ENCODE results near the gene AP4M1.
A peak's percentile ranks its signal among the peaks of the same experiment; 100 is the strongest.

Gene AP4M1, protein sequence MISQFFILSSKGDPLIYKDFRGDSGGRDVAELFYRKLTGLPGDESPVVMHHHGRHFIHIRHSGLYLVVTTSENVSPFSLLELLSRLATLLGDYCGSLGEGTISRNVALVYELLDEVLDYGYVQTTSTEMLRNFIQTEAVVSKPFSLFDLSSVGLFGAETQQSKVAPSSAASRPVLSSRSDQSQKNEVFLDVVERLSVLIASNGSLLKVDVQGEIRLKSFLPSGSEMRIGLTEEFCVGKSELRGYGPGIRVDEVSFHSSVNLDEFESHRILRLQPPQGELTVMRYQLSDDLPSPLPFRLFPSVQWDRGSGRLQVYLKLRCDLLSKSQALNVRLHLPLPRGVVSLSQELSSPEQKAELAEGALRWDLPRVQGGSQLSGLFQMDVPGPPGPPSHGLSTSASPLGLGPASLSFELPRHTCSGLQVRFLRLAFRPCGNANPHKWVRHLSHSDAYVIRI

DNA sequence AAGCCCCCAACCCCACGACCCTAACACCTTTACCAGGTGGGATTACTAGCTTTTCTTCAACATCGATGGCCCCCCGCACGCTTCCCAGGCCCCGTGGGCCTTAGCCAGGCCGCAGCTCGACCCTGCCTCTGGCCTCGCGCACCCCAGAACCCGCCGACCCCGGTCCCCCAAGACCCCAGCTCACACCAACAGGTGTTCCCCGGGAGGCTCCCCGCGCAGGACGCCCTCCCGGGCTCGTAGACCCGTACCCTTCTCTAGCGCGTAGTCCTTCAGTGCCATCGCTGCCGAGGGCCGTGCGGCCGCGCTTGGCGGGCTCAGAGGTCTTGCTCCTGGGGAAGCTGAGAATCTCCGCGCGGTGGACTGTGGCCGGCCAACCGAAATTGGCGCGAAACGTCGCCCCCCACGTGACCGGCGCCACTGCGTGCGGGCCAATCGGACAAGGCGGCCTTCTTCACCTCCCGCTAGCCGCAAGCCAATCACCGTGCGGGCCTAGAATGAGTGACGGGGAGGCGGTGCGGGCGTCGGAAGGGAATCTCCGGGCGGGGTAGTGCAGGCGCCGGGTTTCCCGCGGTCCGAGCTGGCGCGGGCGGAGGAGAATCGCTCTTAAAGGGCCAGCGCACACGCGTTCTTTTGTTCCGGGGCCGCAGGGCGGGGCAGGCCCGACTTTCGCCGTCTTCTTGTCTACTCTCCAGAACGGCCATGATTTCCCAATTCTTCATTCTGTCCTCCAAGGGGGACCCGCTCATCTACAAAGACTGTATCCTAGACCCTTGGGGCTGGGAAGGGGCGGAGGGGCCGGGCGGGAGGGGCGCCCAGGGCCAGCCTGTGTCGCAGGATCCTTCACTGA is at the start of gene AP4M1, which contains the start of gene MCM7:
Gene AP4M1, plus strand, starts transcription at position 628 of the 847 bp plus-strand sequence. Its CDS starts 72 bp downstream, at position 700.
Gene MCM7, minus strand, starts transcription at position 382 of the 847 bp plus-strand sequence. Its CDS starts 103 bp downstream, at position 279.
- Histone ChIP-seq H3K27me3 (ENCODE audit: insufficient read depth, low read length) (no peaks in the 10 kb centered on the region), H3K9ac (ENCODE audit: low read length) (peak within 1 kb of the TSS; percentile 98), H3K9me3 (ENCODE audit: low read length) (no peaks in the 10 kb centered on the region), H3K4me2 (ENCODE audit: low read length) (peak within 1 kb of the TSS; percentile 74), H3K79me2 (ENCODE audit: insufficient read depth, low read length) (peaks cover 10% of the 10 kb centered on the region), H2AFZ (ENCODE audit: low read length) (no peak within 1 kb of the TSS), H3K4me3 (ENCODE audit: low read depth, low read length, poor library complexity, severe bottlenecking) (peak within 1 kb of the TSS; percentile 87), H3K27ac (ENCODE audit: low read depth, low read length, poor library complexity, severe bottlenecking) (peak within 1 kb of the TSS; percentile 89), H3K4me1 (ENCODE audit: insufficient read depth, low read length, severe bottlenecking) (peaks cover 17% of the 10 kb centered on the region), H4K20me1 (ENCODE audit: insufficient read depth, low read length) (no peaks in the 10 kb centered on the region), H3K9me2 (ENCODE audit: low read depth, low read length) (no peaks in the 10 kb centered on the region), H3K36me3 (ENCODE audit: insufficient read depth, low read length) (peaks cover 60% of the 10 kb centered on the region), H3F3A (ENCODE audit: insufficient read depth, low read length) (no peaks in the 10 kb centered on the region)
- no peak for TF ChIP-seq EZH2 (IDR thresholded peaks at IDR 0.05; ENCODE audit: borderline replicate concordance, low read length)
- TF ChIP-seq, protein P1, sequence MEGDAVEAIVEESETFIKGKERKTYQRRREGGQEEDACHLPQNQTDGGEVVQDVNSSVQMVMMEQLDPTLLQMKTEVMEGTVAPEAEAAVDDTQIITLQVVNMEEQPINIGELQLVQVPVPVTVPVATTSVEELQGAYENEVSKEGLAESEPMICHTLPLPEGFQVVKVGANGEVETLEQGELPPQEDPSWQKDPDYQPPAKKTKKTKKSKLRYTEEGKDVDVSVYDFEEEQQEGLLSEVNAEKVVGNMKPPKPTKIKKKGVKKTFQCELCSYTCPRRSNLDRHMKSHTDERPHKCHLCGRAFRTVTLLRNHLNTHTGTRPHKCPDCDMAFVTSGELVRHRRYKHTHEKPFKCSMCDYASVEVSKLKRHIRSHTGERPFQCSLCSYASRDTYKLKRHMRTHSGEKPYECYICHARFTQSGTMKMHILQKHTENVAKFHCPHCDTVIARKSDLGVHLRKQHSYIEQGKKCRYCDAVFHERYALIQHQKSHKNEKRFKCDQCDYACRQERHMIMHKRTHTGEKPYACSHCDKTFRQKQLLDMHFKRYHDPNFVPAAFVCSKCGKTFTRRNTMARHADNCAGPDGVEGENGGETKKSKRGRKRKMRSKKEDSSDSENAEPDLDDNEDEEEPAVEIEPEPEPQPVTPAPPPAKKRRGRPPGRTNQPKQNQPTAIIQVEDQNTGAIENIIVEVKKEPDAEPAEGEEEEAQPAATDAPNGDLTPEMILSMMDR (IDR thresholded peaks at IDR 0.05; ENCODE audit: low read length) = no peak

DNA sequence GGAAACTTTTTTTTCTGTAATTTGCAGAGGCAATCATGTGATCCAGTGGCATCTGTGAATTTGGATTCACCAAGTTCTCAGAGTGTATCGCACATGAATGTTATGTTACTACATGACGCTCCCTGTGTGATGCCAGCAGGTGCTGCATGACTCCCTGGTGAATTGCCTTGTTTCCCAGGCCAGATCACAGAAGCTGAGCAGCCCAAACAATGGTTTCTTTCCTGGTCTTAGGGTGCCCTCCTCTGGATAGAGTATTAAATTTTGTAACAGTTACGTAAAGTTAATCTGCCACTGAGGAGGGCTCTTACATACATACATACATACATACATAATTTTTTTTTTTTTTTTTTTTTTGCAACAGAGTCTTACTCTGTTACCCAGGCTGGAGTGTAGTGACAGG is 48.2 kb upstream of the AP4M1 start:
- Histone ChIP-seq H3F3A (ENCODE audit: insufficient read depth, low read length) (no peaks in the 10 kb centered on the region), H3K4me2 (ENCODE audit: low read length) (no peak overlapping the region), H3K27ac (ENCODE audit: low read depth, low read length, poor library complexity, severe bottlenecking) (no peak overlapping the region), H4K20me1 (ENCODE audit: insufficient read depth, low read length) (no peaks in the 10 kb centered on the region), H3K9me3 (ENCODE audit: low read length) (no peaks in the 10 kb centered on the region), H3K27me3 (ENCODE audit: insufficient read depth, low read length) (no peaks in the 10 kb centered on the region), H3K4me3 (ENCODE audit: low read depth, low read length, poor library complexity, severe bottlenecking) (no peak overlapping the region), H3K36me3 (ENCODE audit: insufficient read depth, low read length) (peaks cover 15% of the 10 kb centered on the region), H3K79me2 (ENCODE audit: insufficient read depth, low read length) (no peaks in the 10 kb centered on the region), H3K4me1 (ENCODE audit: insufficient read depth, low read length, severe bottlenecking) (peaks cover 19% of the 10 kb centered on the region), H2AFZ (ENCODE audit: low read length) (no peak overlapping the region), H3K9ac (ENCODE audit: low read length) (no peak overlapping the region), H3K9me2 (ENCODE audit: low read depth, low read length) (no peaks in the 10 kb centered on the region)
- TF ChIP-seq, protein P1 (IDR thresholded peaks at IDR 0.05; ENCODE audit: low read length) = peak; percentile 50
- TF ChIP-seq EZH2 (IDR thresholded peaks at IDR 0.05; ENCODE audit: borderline replicate concordance, low read length) = no peak

DNA sequence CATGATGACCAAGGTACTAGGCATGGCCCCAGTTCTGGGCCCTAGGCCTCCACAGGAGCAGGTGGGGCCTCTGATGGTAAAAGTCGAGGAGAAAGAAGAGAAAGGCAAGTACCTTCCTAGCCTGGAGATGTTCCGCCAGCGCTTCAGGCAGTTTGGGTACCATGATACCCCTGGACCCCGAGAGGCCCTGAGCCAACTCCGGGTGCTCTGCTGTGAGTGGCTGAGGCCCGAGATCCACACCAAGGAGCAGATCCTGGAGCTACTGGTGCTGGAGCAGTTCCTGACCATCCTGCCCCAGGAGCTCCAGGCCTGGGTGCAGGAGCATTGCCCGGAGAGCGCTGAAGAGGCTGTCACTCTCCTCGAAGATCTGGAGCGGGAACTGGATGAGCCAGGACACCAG is 44.4 kb upstream of the AP4M1 start:
- no peaks in the 10 kb centered on the region for H3K27me3 ChIP-seq (ENCODE audit: insufficient read depth, low read length)
- H3K4me1 ChIP-seq (ENCODE audit: insufficient read depth, low read length, severe bottlenecking) = peaks cover 10% of the 10 kb centered on the region
- H3K79me2 ChIP-seq (ENCODE audit: insufficient read depth, low read length) = no peaks in the 10 kb centered on the region
- TF ChIP-seq EZH2 (IDR thresholded peaks at IDR 0.05; ENCODE audit: borderline replicate concordance, low read length) = no peak
- TF ChIP-seq, protein P1 (IDR thresholded peaks at IDR 0.05; ENCODE audit: low read length) = no peak
- peaks cover 45% of the 10 kb centered on the region for H3K36me3 ChIP-seq (ENCODE audit: insufficient read depth, low read length)
- H2AFZ ChIP-seq (ENCODE audit: low read length) = no peak overlapping the region
- H3K27ac ChIP-seq (ENCODE audit: low read depth, low read length, poor library complexity, severe bottlenecking) = no peak overlapping the region
- H3K9me3 ChIP-seq (ENCODE audit: low read length) = no peaks in the 10 kb centered on the region
- no peak overlapping the region for H3K4me3 ChIP-seq (ENCODE audit: low read depth, low read length, poor library complexity, severe bottlenecking)
- H4K20me1 ChIP-seq (ENCODE audit: insufficient read depth, low read length) = no peaks in the 10 kb centered on the region
- H3F3A ChIP-seq (ENCODE audit: insufficient read depth, low read length) = no peaks in the 10 kb centered on the region
- no peak overlapping the region for H3K9ac ChIP-seq (ENCODE audit: low read length)
- H3K4me2 ChIP-seq (ENCODE audit: low read length) = no peak overlapping the region
- H3K9me2 ChIP-seq (ENCODE audit: low read depth, low read length) = no peaks in the 10 kb centered on the region
